Neural crest cell (in vitro differentiated cells): ENCODE results near the gene CALN1. TPM values are rescaled to one million over a fixed set of nuclear protein-coding genes. Genes with fewer than 3 reads are reported as not detected.

Source experiments
- DNase-seq: peaks from one replicate; pipeline ENCODE4 v3.0.0; 2021; ENCODE audit warnings: low read depth, mixed read lengths, low spot score
- H3K27ac Mint-ChIP-seq: one replicate; pipeline ENCODE4 v1.8.0; 2021; ENCODE audit warnings: mild to moderate bottlenecking, mixed read lengths; ENCODE audit not compliant: unreplicated experiment
- H3K27me3 Mint-ChIP-seq: 2 replicates; pipeline ENCODE4 v1.8.0; 2021; ENCODE audit warnings: low read depth, mild to moderate bottlenecking, mixed read lengths
- H3K36me3 Mint-ChIP-seq: 2 replicates; pipeline ENCODE4 v1.8.0; 2021; ENCODE audit warnings: low read depth, mild to moderate bottlenecking, mixed read lengths
- H3K4me1 Mint-ChIP-seq: 2 replicates; pipeline ENCODE4 v1.8.0; 2021; ENCODE audit warnings: mixed read lengths
- H3K4me3 Mint-ChIP-seq: one replicate; pipeline ENCODE4 v1.8.0; 2021; ENCODE audit warnings: mild to moderate bottlenecking, mixed read lengths
- H3K9me3 Mint-ChIP-seq: 2 replicates; pipeline ENCODE4 v1.8.0; 2021; ENCODE audit warnings: mixed read lengths
- CTCF ChIP-seq: fragments of 200-600 bp; sonication (generic); conservative IDR thresholded peaks from 2 replicates; pipeline ENCODE4 v1.5.0; 2021; ENCODE audit warnings: antibody characterized with exemption, mild to moderate bottlenecking
- total RNA-seq: library from RNA; stranded (reverse); gene quantifications from 2 replicates; pipeline ENCODE4 v1.2.1, GENCODE V29; 2021

CALN1 gene
- total RNA-seq, 1 donor from 2014 or later = 0.51 TPM

- no peaks in the 10 kb centered on the region for H3K4me1 Mint-ChIP-seq
These were observed 354.9 kb downstream of the CALN1 start for GRCh38 chr7:72057231-72057630.

GRCh38 chr7:72055426-72055825 lies 356.7 kb downstream of the CALN1 start:
- Mint-ChIP-seq H3K36me3 (no peaks in the 10 kb centered on the region), H3K27ac (no peak overlapping the region), H3K4me1 (no peaks in the 10 kb centered on the region), H3K27me3 (no peaks in the 10 kb centered on the region), H3K9me3 (peaks cover 3% of the 10 kb centered on the region), H3K4me3 (no peak overlapping the region)
- DNase-seq = no peak
- no peak for TF ChIP-seq CTCF

More at GRCh38 chr7:72057231-72057630, 354.9 kb downstream of the CALN1 start:
- no peak for DNase-seq
- Mint-ChIP-seq H3K27ac (no peak overlapping the region), H3K36me3 (no peaks in the 10 kb centered on the region), H3K27me3 (no peaks in the 10 kb centered on the region), H3K9me3 (peaks cover 9% of the 10 kb centered on the region), H3K4me3 (no peak overlapping the region)
- no peak for TF ChIP-seq CTCF

GRCh38 chr7:72053292-72053691 lies 358.8 kb downstream of the CALN1 start:
- no peaks in the 10 kb centered on the region for H3K4me1 Mint-ChIP-seq

GRCh38 chr7:72048420-72048819 lies 363.7 kb downstream of the CALN1 start:
- Mint-ChIP-seq H3K9me3 (no peaks in the 10 kb centered on the region), H3K27ac (no peak overlapping the region), H3K36me3 (no peaks in the 10 kb centered on the region), H3K4me3 (no peak overlapping the region), H3K27me3 (peaks cover 4% of the 10 kb centered on the region), H3K4me1 (no peaks in the 10 kb centered on the region)
- no peak for TF ChIP-seq CTCF
- DNase-seq = no peak

More at GRCh38 chr7:72053292-72053691, 358.8 kb downstream of the CALN1 start:
- H3K36me3 Mint-ChIP-seq = no peaks in the 10 kb centered on the region
- no peak overlapping the region for H3K4me3 Mint-ChIP-seq
- no peak for TF ChIP-seq CTCF
- peaks cover 3% of the 10 kb centered on the region for H3K9me3 Mint-ChIP-seq
- DNase-seq = no peak
- no peak overlapping the region for H3K27ac Mint-ChIP-seq
- H3K27me3 Mint-ChIP-seq = no peaks in the 10 kb centered on the region

- no peak for DNase-seq
- H3K27me3 Mint-ChIP-seq = peaks cover 4% of the 10 kb centered on the region
- H3K4me1 Mint-ChIP-seq = no peaks in the 10 kb centered on the region
- no peaks in the 10 kb centered on the region for H3K36me3 Mint-ChIP-seq
- H3K27ac Mint-ChIP-seq = no peak overlapping the region
- no peak overlapping the region for H3K4me3 Mint-ChIP-seq
- peaks cover 3% of the 10 kb centered on the region for H3K9me3 Mint-ChIP-seq
- TF ChIP-seq CTCF = no peak
These were observed 369.3 kb downstream of the CALN1 start for GRCh38 chr7:72042855-72043254.

- Mint-ChIP-seq H3K27me3 (no peaks in the 10 kb centered on the region), H3K4me1 (no peaks in the 10 kb centered on the region), H3K9me3 (peaks cover 6% of the 10 kb centered on the region), H3K27ac (no peak overlapping the region), H3K4me3 (no peak overlapping the region), H3K36me3 (peaks cover 4% of the 10 kb centered on the region)
- no peak for TF ChIP-seq CTCF
- DNase-seq = no peak
These were observed 371.5 kb downstream of the CALN1 start for GRCh38 chr7:72040641-72041040.
